ENCODE data around the gene EHMT1.

The EHMT1 gene

DNA sequence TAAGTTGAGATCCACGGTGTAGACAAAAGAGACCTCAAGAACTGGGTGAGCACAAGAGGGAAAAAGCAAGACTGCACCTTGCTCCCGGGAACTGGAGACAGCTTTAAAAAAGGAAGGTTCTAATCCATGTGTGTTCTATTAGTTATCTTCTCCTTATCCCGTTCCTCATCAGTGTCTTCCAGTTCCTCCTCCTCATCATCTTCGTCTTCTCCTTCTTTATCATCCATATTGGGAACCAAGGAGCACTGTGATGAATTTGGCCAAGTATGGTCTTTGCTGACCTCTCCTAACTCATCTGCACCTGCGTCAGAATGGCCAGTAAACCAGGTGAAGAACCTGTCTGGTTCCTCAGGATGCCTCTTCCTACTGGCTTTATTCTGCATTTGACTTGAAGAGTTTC, 22.1 kb downstream of the EHMT1 start:
- TF ChIP-seq, protein P1, sequence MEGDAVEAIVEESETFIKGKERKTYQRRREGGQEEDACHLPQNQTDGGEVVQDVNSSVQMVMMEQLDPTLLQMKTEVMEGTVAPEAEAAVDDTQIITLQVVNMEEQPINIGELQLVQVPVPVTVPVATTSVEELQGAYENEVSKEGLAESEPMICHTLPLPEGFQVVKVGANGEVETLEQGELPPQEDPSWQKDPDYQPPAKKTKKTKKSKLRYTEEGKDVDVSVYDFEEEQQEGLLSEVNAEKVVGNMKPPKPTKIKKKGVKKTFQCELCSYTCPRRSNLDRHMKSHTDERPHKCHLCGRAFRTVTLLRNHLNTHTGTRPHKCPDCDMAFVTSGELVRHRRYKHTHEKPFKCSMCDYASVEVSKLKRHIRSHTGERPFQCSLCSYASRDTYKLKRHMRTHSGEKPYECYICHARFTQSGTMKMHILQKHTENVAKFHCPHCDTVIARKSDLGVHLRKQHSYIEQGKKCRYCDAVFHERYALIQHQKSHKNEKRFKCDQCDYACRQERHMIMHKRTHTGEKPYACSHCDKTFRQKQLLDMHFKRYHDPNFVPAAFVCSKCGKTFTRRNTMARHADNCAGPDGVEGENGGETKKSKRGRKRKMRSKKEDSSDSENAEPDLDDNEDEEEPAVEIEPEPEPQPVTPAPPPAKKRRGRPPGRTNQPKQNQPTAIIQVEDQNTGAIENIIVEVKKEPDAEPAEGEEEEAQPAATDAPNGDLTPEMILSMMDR (IDR thresholded peaks at IDR 0.05): no peak
- peaks cover 16% of the 10 kb centered on the region for H3K9me3 Mint-ChIP-seq

DNA sequence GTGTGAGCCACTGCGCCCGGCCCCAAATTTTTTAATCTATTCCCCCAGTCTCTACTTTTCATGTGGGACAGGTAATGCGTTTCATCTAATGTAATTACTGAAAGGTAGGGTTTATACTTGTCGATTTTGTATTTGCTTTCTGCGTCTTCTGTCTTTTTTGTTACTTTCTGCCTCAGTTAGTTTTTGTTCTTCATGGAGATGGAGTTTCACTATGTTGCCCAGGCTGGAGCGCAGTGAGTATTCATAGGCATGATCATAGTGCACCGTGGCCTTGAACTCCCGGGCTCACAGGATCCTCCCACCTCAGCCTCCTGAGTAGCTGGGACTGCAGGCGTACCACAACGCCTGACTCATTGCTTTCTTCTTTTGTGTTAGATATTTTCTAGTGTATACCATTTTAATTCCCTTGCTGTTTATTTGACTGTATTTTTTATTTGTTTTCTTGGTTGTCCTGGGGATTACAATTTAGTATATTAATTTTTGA, 23.4 kb downstream of the EHMT1 start:
- no peak overlapping the region for H3K4me3 Mint-ChIP-seq
- no peaks in the 10 kb centered on the region for H3K27me3 Mint-ChIP-seq (ENCODE audit: low read depth, poor library complexity)
- peaks cover 77% of the 10 kb centered on the region for H3K36me3 Mint-ChIP-seq (ENCODE audit: low read depth)
- H3K4me1 Mint-ChIP-seq: peaks cover 17% of the 10 kb centered on the region
- TF ChIP-seq, protein P1 (IDR thresholded peaks at IDR 0.05): no peak
- no peak for DNase-seq
- H3K27ac Mint-ChIP-seq: peak overlapping the region; percentile 16
- peaks cover 8% of the 10 kb centered on the region for H3K9me3 Mint-ChIP-seq

More for the DNA sequence above, 22.1 kb downstream of the EHMT1 start:
- DNase-seq: no peak
- no peaks in the 10 kb centered on the region for H3K27me3 Mint-ChIP-seq (ENCODE audit: low read depth, poor library complexity)
- peaks cover 75% of the 10 kb centered on the region for H3K36me3 Mint-ChIP-seq (ENCODE audit: low read depth)
- H3K4me3 Mint-ChIP-seq: no peak overlapping the region
- peaks cover 5% of the 10 kb centered on the region for H3K4me1 Mint-ChIP-seq
- H3K27ac Mint-ChIP-seq: peak overlapping the region; percentile 80

DNA sequence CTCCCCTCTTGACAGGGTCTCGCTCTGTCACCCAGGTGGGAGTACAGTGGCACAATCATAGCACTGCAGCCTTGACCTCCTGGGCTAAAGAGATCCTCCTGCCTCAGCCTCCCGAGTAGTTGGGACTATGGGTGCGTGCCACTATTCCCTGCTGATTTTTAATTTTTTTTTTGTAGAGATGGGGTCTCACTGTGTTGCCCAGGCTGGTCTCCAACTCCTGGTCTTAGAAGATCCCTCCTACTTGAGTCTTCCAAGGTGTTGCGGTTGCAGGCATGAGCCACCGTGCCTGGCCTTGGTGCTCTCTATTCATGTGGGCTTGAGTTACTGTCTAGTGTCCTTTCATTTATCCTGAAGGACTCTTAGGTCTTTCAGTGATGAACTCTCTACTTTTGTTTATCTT, 24.1 kb downstream of the EHMT1 start:
- TF ChIP-seq, protein P1 (IDR thresholded peaks at IDR 0.05): no peak
- DNase-seq: no peak
- Mint-ChIP-seq H3K27me3 (ENCODE audit: low read depth, poor library complexity) (no peaks in the 10 kb centered on the region), H3K36me3 (ENCODE audit: low read depth) (peaks cover 77% of the 10 kb centered on the region), H3K4me3 (no peak overlapping the region), H3K9me3 (peaks cover 4% of the 10 kb centered on the region), H3K27ac (no peak overlapping the region), H3K4me1 (peaks cover 18% of the 10 kb centered on the region)

DNA sequence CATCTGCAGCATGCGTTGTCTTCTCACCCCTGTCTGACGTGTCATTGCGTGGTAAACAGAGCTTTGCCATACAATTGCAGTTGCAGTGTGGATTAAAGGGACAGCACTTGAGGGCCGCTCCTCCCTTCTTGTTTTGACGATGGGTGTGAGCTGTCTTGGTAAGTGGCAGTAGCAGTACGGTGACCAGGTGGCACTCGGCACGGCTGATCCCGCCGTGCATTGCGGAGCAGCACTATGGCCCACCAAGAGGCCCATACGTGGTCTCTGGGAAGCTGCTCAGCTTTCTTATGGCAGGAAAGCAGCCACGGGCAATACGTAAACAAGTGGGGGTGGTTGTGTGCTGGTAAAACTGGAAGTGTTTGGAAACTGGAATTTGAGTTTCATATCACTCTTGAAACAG, 25.1 kb downstream of the EHMT1 start:
- Mint-ChIP-seq H3K36me3 (ENCODE audit: low read depth) (peaks cover 75% of the 10 kb centered on the region), H3K9me3 (no peaks in the 10 kb centered on the region), H3K27me3 (ENCODE audit: low read depth, poor library complexity) (no peaks in the 10 kb centered on the region), H3K4me1 (peaks cover 18% of the 10 kb centered on the region), H3K27ac (peak overlapping the region; percentile 25), H3K4me3 (no peak overlapping the region)
- DNase-seq: no peak
- TF ChIP-seq, protein P1 (IDR thresholded peaks at IDR 0.05): no peak

DNA sequence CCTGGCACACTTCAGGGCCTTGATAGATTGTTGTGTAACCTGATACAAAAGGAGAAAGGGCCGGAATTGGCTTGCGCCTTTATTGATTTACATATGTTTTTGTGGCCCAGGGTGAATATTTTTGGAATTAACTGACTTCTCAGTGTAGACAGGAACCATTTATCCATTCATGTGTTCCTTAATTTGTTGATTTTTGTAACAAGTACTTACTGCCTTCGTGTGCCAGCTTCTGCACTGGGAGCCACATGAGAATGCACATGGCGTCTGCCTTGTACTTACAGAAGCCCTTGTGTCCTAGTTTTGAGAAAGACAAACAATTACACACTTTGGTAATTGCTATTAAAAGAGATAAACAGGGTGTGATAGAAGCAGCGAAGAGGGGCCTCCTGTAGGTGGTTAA, 26.4 kb downstream of the EHMT1 start:
- peaks cover 4% of the 10 kb centered on the region for H3K27me3 Mint-ChIP-seq (ENCODE audit: low read depth, poor library complexity)
- H3K4me3 Mint-ChIP-seq: no peak overlapping the region
- peaks cover 77% of the 10 kb centered on the region for H3K36me3 Mint-ChIP-seq (ENCODE audit: low read depth)
- no peak for DNase-seq
- peaks cover 18% of the 10 kb centered on the region for H3K4me1 Mint-ChIP-seq
- TF ChIP-seq, protein P1 (IDR thresholded peaks at IDR 0.05): no peak
- no peaks in the 10 kb centered on the region for H3K9me3 Mint-ChIP-seq
- H3K27ac Mint-ChIP-seq: peak overlapping the region; percentile 85

DNA sequence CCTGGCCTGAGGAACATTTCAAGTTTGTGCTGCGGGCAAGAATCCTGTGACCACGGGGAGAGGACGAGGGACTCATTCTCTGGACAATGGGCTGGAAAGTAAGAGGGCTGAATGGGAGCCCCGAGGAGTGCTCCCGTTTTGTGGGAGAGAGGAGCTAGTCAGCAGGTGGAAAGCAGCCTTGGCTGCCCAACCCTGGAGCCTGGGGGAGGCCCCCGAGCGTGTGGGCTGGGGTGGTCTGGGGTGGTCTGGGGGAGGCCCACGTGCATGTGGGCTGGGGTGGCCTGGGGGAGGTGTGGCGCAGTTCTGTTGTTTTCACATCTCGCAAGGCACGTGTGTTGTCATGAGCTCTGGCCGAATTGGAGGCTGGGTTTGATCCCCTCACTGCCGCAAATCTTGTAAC, 27.5 kb downstream of the EHMT1 start:
- Mint-ChIP-seq H3K27ac (peak overlapping the region; percentile 95), H3K4me3 (no peak overlapping the region), H3K9me3 (no peaks in the 10 kb centered on the region), H3K27me3 (ENCODE audit: low read depth, poor library complexity) (peaks cover 4% of the 10 kb centered on the region), H3K36me3 (ENCODE audit: low read depth) (peaks cover 78% of the 10 kb centered on the region), H3K4me1 (peaks cover 18% of the 10 kb centered on the region)
- no peak for DNase-seq
- TF ChIP-seq, protein P1 (IDR thresholded peaks at IDR 0.05): no peak

Measured in nephron progenitor cell (in vitro differentiated cells).